ENCODE data around the gene SORL1.

GRCh38 chr11:121553389-121553788 is 101.3 kb downstream of the SORL1 start:
- TF ChIP-seq CTCF (IDR thresholded peaks at IDR 0.05; ENCODE audit: poor library complexity, severe bottlenecking) = no peak
- TF ChIP-seq EZH2 (IDR thresholded peaks at IDR 0.05; ENCODE audit: borderline replicate concordance, insufficient read depth, low read length, poor library complexity, severe bottlenecking) = no peak

All from neural cell (in vitro differentiated cells).